ENCODE results near the gene TREML1. TPM values are rescaled to one million over a fixed set of nuclear protein-coding genes. Genes with fewer than 3 reads are reported as not detected.

Gene TREML1
- polyA plus RNA-seq, 1 donor = 0.65 TPM

GRCh38 chr6:41179163-41179562 lies 25.0 kb upstream of the TREML1 start:
- no peak for DNase-seq

DNA sequence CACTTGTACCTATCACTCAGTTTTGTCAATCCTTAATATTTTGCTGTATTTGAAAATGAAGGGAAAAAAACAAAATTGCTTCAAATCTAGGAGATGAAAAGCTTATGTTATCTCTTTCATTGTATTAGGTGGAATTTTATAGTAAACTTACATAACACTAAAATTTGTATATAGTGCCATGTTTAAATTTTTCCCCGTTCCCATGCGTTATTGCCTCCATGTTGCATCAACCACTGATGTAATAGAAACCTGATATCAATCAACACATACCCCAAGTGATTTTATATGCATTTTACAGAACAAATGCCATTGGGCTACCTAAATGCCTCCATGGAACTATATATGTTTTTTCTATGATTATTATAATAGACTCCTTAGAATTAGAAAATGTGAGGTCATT lies 23.5 kb upstream of the TREML1 start:
- DNase-seq = no peak

GRCh38 chr6:41177287-41177686 lies 23.1 kb upstream of the TREML1 start:
- no peak for DNase-seq

- DNase-seq = no peak
Measured at GRCh38 chr6:41176189-41176588, 22.0 kb upstream of the TREML1 start.

DNA sequence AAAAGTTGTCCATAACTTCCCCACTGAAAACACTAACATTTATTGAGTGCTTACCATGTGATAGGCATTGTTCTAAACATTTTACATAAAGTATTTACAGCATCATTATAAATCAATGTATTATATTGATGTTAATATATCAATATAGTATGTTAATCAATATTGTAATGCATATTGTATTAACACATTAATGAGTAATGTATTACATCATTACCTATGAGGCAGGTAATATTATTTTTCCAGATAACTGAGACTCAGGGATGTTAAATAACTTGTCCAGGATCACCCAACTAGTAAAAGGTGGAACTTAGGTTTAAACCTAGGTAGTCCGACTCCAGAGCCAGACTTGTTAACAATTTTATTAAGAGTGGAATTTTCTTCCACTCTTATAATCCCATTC lies 20.9 kb upstream of the TREML1 start:
- no peak for DNase-seq

GRCh38 chr6:41174610-41175009 lies 20.5 kb upstream of the TREML1 start:
- no peak for DNase-seq

- DNase-seq = no peak
Measured at GRCh38 chr6:41171908-41172307, 17.8 kb upstream of the TREML1 start.

DNA sequence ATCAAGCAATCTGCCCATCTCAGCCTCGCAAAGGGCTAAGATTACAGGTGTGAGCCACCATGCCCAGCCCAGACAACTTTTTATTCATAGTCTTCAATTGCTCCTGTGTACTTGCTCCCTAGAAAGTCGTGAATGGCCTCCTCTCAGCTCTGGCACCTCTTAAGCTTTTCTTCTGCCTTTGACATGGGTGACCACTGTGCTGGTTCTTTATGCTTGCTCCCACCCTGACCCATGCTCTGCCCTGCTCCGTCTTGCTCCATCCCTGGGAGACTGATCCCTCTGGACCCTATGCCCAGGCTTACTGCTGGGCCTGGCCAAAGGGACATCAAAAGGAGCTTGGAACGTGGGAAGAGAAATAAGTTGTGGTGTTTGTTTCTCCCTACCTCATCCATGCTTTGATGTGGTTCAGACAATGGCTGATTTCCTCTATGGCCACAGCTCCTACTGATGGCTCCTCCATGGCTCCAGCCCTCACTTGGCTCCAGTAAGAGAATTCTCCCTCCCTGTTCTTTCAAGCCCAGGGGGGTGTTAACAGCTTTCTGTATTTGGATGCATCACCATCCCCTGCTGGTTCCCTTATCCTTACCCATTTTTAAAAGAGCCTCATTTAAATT lies 16.5 kb upstream of the TREML1 start:
- DNase-seq = no peak

GRCh38 chr6:41167173-41167963 lies 13.2 kb upstream of the TREML1 start:
- DNase-seq = peak; percentile 47

- peak; percentile 35 for DNase-seq
Measured at GRCh38 chr6:41164551-41165120, 10.5 kb upstream of the TREML1 start.

DNA sequence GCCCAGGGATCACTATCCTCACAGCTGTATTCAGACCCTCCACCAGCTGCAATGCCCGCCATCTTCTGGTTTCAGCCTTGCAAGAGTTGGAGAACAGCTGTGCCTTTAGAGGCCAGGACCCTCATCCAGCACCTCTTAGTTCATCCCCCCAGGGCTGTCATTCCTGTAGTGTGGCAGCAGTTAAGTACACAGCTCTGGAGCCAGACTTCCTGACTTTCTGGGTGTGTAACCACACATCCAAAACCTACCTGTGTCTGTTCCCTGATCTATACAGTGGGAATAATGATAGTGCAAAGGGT lies 9.2 kb upstream of the TREML1 start:
- DNase-seq = no peak

DNA sequence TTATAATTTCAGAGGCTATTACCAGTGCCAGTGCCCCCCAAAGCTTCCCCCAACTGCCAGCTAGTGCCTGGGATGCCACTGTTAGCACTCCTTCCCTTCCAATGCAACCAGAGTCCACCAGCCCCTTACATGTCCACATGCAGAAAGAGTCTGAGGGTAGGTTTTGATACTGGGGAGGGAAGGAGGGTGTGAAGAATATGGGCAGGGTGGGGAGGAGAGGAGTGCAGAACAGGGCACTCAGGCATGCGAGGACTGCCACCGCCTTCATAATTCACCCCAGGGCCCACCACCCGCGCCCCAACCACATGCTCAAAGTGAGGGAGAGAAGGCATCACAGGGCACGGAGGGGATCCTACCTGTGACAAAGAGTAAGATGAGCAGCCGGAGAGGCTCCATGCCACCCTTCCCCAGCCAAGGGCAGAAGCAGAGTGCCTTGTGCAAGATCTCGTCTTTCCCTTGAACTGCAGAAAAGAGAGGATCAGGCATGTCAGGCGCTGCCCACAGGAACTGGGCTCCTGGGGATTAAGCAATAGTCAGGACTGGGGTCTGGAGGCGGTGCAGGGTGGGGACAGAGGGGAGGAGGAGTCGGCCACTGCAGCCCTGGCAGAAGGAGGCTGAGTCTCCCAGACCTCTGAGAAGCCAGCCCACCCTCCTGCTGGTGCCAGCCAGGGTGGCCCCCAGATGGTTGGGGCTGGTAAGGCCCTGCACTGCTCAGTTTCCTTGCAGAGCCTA lies 8.7 kb upstream of the TREML1 start, which contains the start of gene TREM2:
TSS of gene TREM2 (minus strand) at position 430 of the 732 bp plus-strand sequence. CDS start at position 396, 34 bp downstream.
- DNase-seq = no peak

- no peak for DNase-seq
Measured at GRCh38 chr6:41161851-41162552, 7.9 kb upstream of the TREML1 start.

GRCh38 chr6:41161380-41161779 lies 7.2 kb upstream of the TREML1 start:
- no peak for DNase-seq

- no peak for DNase-seq
Measured at GRCh38 chr6:41160933-41161332, 6.8 kb upstream of the TREML1 start.

DNA sequence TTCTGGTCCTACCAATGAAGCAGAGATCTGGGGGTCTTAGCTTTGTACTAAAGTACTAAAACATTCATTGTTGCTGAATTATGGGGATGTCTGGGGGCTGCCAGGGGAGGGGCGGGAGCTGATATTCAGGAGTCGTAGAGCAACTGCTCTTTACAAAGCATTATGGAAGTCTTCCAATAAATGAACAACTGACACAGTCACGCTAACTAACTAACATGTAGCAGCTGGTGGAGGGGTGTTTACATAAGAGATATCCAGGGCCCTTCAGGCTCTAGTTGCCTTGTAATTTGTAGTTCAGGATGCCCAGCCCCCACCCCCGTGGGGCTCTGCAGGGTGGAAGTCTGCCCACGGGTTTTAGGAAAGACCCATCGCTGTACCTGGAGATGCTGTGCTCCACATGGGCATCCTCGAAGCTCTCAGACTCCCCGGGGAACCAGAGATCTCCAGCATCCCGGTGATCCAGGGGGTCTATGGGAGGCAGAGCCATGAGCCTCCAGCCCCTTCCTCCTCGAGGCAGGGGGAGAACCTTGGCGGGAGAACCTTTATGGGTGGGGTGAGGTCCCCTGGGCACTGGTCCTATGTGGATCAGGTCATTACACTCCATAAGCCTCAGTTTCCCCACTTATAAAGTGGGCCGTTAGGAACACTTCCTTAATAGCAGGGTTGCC lies 5.4 kb upstream of the TREML1 start:
- DNase-seq = peak; percentile 56

DNA sequence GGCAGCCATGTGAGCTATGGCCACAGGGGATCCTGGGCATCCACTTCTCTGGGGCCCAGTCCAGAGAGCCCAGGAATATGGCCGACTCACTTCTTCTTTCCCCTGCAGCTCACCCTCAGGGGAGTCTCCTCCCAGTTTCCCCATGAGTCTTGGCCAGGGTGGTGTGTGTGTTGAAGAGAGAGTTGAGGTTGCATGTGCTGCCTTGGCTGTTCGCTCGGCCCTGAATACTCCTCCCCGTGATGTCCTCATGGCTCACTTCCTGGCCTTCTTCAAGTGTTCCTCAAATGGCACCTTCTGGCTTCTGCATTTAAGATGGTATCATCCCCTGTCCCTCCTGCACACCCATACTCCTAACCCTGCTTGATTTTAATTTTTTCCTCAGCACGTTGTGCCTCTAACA lies 3.2 kb upstream of the TREML1 start:
- no peak for DNase-seq

GRCh38 chr6:41156771-41157170 lies 2.6 kb upstream of the TREML1 start:
- no peak for DNase-seq

- no peak for DNase-seq
Measured at GRCh38 chr6:41156001-41156400, 1.9 kb upstream of the TREML1 start.

DNA sequence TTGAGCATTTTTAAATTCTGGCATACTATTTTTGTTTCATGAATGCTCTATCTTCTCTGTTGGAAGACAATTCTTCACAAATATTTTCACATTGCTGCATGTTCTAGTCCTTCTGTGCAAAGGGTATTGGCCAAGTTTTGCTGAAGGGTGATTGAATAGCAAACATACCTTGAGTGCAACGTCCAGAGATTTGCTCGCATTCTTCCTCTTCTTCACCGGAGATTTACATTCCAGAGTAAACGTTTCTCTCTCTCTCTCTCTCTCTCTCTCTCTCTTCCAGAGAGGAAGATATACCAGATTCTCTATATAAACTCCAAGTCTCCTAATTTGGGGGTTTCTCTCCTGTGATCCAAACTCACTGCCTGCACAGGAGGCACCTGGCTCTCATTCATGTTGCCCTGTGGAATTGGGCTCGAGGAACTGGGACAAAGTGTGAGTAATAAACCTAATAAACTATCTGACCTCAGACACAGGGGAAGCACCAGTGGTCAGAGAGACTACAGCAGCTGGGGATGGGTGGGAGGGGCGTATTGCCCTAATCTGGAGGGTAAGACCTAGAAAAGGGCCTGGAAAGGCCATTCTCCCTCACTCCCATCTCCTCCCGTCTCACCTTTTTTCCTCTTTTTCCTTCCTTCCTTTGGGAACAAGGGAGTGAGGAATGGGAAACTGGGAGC lies 1.1 kb upstream of the TREML1 start:
- DNase-seq = no peak

- no peak for DNase-seq
Measured at GRCh38 chr6:41153451-41153850, 696 bp downstream of the TREML1 start.

Data from left kidney (tissue), 2 donors.